Lower lobe of right lung (tissue), 2 donors: ENCODE measurements around the gene IGSF5. TPM values are rescaled to one million over a fixed set of nuclear protein-coding genes. Genes with fewer than 3 reads are reported as not detected.

Source experiments
- ATAC-seq, 2 donors: fragments of 200-7000 bp; cut with Tn5 transposase; one replicate each; pipeline ENCODE4 v1.9.1; 2020 to 2022; ENCODE audit warnings: mild to moderate bottlenecking in 2 of 2, moderate library complexity in 2 of 2
- DNase-seq: peaks from one replicate; pipeline ENCODE4 v3.0.0-alpha.2; 2020
- H3K27ac ChIP-seq: fragments of 200-600 bp; one replicate; pipeline ENCODE4 v1.8.0; 2022
- H3K27me3 ChIP-seq: fragments of 200-600 bp; one replicate; pipeline ENCODE4 v1.8.0; 2022; ENCODE audit warnings: low read depth
- H3K36me3 ChIP-seq: fragments of 200-600 bp; one replicate; pipeline ENCODE4 v1.8.0; 2022; ENCODE audit warnings: mild to moderate bottlenecking
- H3K4me1 ChIP-seq: fragments of 200-600 bp; one replicate; pipeline ENCODE4 v1.8.0; 2022
- H3K4me3 ChIP-seq: fragments of 200-600 bp; one replicate; pipeline ENCODE4 v1.8.0; 2022; ENCODE audit warnings: mild to moderate bottlenecking
- H3K9me3 ChIP-seq: fragments of 200-600 bp; one replicate; pipeline ENCODE4 v1.8.0; 2022
- intact Hi-C: fragments of 100-400 bp; cut with DNase I; formaldehyde crosslinking; loops from one replicate; pipeline ENCODE4 v1.11.0; 2022
- total RNA-seq: library from RNA; stranded (reverse); fragmentation: NEBNext Ultra II Directional; extraction: Animal tissue kit (Norgen Biotek cat#: 25700); gene quantifications from one replicate; pipeline ENCODE4 v1.2.1, GENCODE V29; 2021
- TF ChIP-seq, protein P1 (sequence below): fragments of 200-600 bp; IDR thresholded peaks from one replicate; pipeline ENCODE4 v1.8.0; 2022; ENCODE audit warnings: antibody characterized with exemption, mild to moderate bottlenecking
- donor health status: DM: no; HTN: yes; CAD: no; lungs with severe emphysema.

IGSF5 gene
- total RNA-seq, 1 donor from 2014 or later = not detected

DNA sequence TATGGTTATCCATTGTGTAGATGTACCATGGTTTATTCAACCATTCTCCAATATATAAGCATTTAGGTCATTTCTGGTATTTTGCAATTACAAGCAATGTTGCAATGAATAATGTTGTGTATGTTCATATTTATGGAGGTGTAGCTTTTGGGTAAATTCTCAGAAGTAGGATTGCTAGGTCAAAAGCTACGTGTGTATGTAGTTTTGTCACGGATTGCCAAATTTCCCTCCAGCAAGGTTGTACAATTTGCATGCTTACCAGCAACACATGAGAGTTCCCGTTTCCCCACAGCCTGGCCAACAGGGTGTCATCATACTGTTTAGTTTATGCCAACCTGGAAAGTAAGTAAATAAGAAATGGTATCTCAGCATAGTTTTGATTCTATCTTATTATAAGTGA lies 36.3 kb downstream of the IGSF5 start:
- Histone ChIP-seq H3K4me3 (no peak overlapping the region), H3K27ac (no peak overlapping the region), H3K4me1 (no peaks in the 10 kb centered on the region), H3K36me3 (no peaks in the 10 kb centered on the region), H3K9me3 (no peaks in the 10 kb centered on the region), H3K27me3 (no peaks in the 10 kb centered on the region)
- TF ChIP-seq, protein P1, sequence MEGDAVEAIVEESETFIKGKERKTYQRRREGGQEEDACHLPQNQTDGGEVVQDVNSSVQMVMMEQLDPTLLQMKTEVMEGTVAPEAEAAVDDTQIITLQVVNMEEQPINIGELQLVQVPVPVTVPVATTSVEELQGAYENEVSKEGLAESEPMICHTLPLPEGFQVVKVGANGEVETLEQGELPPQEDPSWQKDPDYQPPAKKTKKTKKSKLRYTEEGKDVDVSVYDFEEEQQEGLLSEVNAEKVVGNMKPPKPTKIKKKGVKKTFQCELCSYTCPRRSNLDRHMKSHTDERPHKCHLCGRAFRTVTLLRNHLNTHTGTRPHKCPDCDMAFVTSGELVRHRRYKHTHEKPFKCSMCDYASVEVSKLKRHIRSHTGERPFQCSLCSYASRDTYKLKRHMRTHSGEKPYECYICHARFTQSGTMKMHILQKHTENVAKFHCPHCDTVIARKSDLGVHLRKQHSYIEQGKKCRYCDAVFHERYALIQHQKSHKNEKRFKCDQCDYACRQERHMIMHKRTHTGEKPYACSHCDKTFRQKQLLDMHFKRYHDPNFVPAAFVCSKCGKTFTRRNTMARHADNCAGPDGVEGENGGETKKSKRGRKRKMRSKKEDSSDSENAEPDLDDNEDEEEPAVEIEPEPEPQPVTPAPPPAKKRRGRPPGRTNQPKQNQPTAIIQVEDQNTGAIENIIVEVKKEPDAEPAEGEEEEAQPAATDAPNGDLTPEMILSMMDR = no peak
- DNase-seq = no peak
- intact Hi-C loops = no loop called here
- ATAC-seq = no peak

DNA sequence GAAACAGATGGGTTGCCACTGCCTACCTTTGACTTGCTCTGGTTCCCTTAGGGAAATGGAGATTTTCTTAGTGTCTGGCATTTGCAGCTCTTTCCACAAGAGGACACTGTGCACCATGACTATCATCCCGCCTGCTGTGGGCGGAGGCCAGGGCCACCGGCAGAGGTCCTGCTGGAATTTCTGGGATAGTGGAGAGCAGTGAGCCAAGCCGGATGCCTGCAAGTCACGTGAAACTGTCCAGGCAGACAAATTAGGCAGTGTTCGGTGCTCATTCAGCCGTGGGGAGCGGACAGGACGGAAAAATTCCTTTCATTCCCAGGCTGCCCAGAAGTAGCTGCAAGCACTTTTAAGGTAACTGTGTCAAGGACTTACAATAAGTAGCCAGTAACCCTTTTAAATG lies 43.4 kb downstream of the IGSF5 start:
- no peak overlapping the region for H3K4me3 ChIP-seq
- no peak overlapping the region for H3K27ac ChIP-seq
- intact Hi-C loops = no loop called here
- no peaks in the 10 kb centered on the region for H3K9me3 ChIP-seq
- peak; percentile 82 for DNase-seq
- peak; percentile 98 to 99 for ATAC-seq
- H3K27me3 ChIP-seq = no peaks in the 10 kb centered on the region
- peaks cover 10% of the 10 kb centered on the region for H3K4me1 ChIP-seq
- H3K36me3 ChIP-seq = no peaks in the 10 kb centered on the region
- TF ChIP-seq, protein P1 = peak; percentile 65

DNA sequence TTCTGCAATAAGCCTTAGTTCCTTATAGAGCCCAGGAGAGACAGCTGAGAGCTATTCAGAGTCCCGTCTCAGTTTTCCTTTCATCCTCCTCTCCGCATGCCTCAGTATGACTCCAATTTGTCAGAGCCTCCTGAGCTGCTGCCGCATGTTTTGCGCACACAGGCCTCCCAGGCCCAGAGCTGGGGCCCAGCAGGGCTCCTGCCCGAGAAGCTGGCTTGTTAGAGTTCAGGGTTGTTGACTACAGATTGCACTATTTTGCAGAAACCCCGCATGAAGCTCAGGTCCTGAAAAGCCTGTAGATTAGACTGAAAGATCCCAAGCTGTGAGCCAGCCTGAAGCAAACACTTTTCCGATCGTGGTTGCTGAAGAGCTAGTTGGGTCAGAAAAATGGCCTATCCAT lies 51.5 kb downstream of the IGSF5 start:
- DNase-seq = no peak
- no peak for ATAC-seq
- intact Hi-C loops = loop anchor here (10.0 kb wide), 1 partner anchor 328 kb away; no protein-coding TSS in a partner anchor

DNA sequence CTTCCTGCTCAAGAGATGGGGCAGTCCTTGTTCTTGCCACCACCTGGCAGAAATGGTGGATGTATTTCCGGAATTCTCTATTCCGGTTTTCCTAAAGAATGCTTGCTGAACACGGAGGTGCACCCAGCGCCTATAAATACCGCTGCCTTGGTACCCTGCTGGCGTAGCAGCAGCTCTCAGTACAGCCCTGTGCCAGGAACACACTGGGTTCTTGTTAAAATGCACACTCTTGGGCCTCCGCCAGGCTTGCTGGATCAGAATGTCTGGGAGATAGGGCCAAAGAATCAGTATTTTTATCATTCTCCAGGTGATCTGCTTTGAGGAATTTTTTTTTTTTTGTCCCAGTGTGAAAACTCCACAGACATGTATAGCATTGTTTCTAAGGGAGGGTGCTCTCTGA lies 54.2 kb downstream of the IGSF5 start:
- TF ChIP-seq, protein P1 = no peak
- Histone ChIP-seq H3K4me3 (no peak overlapping the region), H3K9me3 (no peaks in the 10 kb centered on the region), H3K27ac (no peak overlapping the region), H3K36me3 (no peaks in the 10 kb centered on the region), H3K27me3 (no peaks in the 10 kb centered on the region), H3K4me1 (no peaks in the 10 kb centered on the region)
- DNase-seq (no peak), ATAC-seq (no peak)
- intact Hi-C loops = loop anchor here (10.0 kb wide), 1 partner anchor 326 kb away; no protein-coding TSS in a partner anchor

More for the DNA sequence above, 51.5 kb downstream of the IGSF5 start:
- Histone ChIP-seq H3K4me1 (no peaks in the 10 kb centered on the region), H3K9me3 (no peaks in the 10 kb centered on the region), H3K27me3 (no peaks in the 10 kb centered on the region), H3K36me3 (no peaks in the 10 kb centered on the region), H3K4me3 (no peak overlapping the region), H3K27ac (no peak overlapping the region)
- TF ChIP-seq, protein P1 = no peak

DNA sequence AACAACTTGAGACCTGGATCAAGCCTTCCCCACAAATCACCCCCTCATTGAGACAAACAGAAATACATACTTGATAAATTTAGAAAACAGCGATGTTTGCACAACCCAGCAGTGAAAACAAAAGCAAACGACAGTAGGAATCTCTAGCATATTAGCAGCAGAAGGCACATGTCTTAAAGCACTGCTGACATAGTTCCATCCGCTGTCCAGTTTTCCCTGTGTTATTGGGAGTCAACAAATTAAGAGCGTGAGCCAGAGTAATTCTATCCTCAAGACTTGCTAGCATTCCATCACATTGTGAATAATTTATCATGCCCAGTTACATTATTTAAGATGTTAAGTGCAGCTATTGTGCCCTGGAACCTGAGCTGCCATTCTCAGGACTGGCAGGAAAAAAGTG lies 55.3 kb downstream of the IGSF5 start:
- Histone ChIP-seq H3K4me1 (no peaks in the 10 kb centered on the region), H3K9me3 (no peaks in the 10 kb centered on the region), H3K27me3 (no peaks in the 10 kb centered on the region), H3K27ac (no peak overlapping the region), H3K36me3 (no peaks in the 10 kb centered on the region), H3K4me3 (no peak overlapping the region)
- no peak for DNase-seq
- TF ChIP-seq, protein P1 = no peak
- intact Hi-C loops = no loop called here
- no peak for ATAC-seq

DNA sequence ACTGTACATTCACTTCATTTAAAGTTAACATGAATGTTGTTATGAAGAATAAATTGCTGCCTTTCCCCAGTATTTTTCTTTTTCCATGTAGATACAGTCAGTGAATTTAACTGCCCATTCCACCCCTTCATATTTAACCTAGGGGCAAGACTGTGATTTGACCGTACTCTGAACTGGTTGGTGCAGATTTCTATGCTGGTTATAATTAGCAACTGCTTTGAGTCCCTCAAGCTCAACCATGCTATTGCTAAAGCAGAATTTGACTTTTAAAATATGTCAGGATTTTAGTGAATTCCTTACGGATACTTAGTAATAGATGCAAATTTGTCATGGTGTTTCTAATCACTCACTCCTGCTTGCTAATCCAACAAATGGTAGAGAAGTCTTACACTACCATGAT lies 57.2 kb downstream of the IGSF5 start:
- H3K4me1 ChIP-seq = no peaks in the 10 kb centered on the region
- no peak overlapping the region for H3K4me3 ChIP-seq
- intact Hi-C loops = no loop called here
- H3K27ac ChIP-seq = no peak overlapping the region
- ATAC-seq (no peak), DNase-seq (no peak)
- TF ChIP-seq, protein P1 = no peak
- H3K9me3 ChIP-seq = no peaks in the 10 kb centered on the region
- no peaks in the 10 kb centered on the region for H3K36me3 ChIP-seq
- no peaks in the 10 kb centered on the region for H3K27me3 ChIP-seq
